ENCODE measurements around the gene OR52A5.
"Not testable (repeated sequence)": the region's sequence is repeated elsewhere in the genome, so short reads cannot be mapped to it uniquely, and the experiment has no call there.

DNA sequence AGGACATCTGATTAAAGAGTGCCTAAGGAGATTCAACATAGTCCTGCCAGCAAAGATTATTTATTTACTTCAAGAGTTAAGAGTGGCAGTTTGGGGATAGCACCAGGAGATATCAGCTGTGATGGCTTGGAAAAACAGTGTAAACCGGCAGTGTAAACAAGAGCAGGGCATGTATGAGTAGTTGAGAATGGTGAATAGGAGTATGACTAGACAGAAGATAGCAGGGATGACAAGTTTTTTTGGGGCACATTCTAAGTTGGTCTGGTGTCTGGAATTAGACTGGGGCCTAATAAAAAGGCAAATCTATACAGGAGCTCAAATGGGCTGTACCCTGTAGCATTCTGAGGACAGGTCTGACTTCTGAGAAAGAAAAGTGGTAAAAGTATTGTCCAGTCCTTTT, 22.9 kb upstream of the OR52A5 start:
- TF ChIP-seq PRDM15 (CRISPR knock-in tag; IDR thresholded peaks at IDR 0.05); CTCF (IDR thresholded peaks at IDR 0.05); GABPB1 (CRISPR knock-in tag; IDR thresholded peaks at IDR 0.05); ERG (CRISPR knock-in tag; IDR thresholded peaks at IDR 0.05); SOX15 (CRISPR knock-in tag; IDR thresholded peaks at IDR 0.05); ETV6 (CRISPR knock-in tag; IDR thresholded peaks at IDR 0.05); MXD4 (CRISPR knock-in tag; IDR thresholded peaks at IDR 0.05; ENCODE audit: borderline replicate concordance); NR1H2 (CRISPR knock-in tag; IDR thresholded peaks at IDR 0.05); JUN (CRISPR knock-in tag; IDR thresholded peaks at IDR 0.05); CREB1 (CRISPR knock-in tag; IDR thresholded peaks at IDR 0.05); ZNF317 (CRISPR knock-in tag; IDR thresholded peaks at IDR 0.05; ENCODE audit: borderline replicate concordance, low read depth); ZNF232 (CRISPR knock-in tag; IDR thresholded peaks at IDR 0.05); SP1 (CRISPR knock-in tag; conservative IDR thresholded peaks at IDR 0.05): not testable (repeated sequence)
- TF ChIP-seq, protein P1, sequence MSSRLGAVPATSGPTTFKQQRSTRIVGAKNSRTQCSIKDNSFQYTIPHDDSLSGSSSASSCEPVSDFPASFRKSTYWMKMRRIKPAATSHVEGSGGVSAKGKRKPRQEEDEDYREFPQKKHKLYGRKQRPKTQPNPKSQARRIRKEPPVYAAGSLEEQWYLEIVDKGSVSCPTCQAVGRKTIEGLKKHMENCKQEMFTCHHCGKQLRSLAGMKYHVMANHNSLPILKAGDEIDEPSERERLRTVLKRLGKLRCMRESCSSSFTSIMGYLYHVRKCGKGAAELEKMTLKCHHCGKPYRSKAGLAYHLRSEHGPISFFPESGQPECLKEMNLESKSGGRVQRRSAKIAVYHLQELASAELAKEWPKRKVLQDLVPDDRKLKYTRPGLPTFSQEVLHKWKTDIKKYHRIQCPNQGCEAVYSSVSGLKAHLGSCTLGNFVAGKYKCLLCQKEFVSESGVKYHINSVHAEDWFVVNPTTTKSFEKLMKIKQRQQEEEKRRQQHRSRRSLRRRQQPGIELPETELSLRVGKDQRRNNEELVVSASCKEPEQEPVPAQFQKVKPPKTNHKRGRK (CRISPR knock-in tag; IDR thresholded peaks at IDR 0.05; ENCODE audit: borderline replicate concordance) = not testable (repeated sequence)

All from WTC11 (cell line).